AG09309 (cell line): ENCODE data around the gene NFIL3.
A peak's percentile ranks its signal among the peaks of the same experiment; 100 is the strongest.
"Not testable (repeated sequence)": the region's sequence is repeated elsewhere in the genome, so short reads cannot be mapped to it uniquely, and the experiment has no call there.

Experiments used
- DNase-seq: peaks from one replicate; pipeline ENCODE4 v3.0.0-alpha.2; 2010; ENCODE audit warnings: low read depth
- H3K4me3 ChIP-seq: 2 replicates; pipeline ENCODE4 v1.5.1; 2011; ENCODE audit warnings: mild to moderate bottlenecking, low read depth, low read length, moderate library complexity; ENCODE audit not compliant: control insufficient read depth
- TF ChIP-seq, protein P1 (sequence below): IDR thresholded peaks from 2 replicates; pipeline ENCODE4 v1.5.1; 2011; ENCODE audit warnings: mild to moderate bottlenecking, low read depth, low read length, inconsistent platforms; ENCODE audit not compliant: insufficient read depth, control insufficient read depth; ENCODE audit errors: missing control alignments

The NFIL3 gene

DNA sequence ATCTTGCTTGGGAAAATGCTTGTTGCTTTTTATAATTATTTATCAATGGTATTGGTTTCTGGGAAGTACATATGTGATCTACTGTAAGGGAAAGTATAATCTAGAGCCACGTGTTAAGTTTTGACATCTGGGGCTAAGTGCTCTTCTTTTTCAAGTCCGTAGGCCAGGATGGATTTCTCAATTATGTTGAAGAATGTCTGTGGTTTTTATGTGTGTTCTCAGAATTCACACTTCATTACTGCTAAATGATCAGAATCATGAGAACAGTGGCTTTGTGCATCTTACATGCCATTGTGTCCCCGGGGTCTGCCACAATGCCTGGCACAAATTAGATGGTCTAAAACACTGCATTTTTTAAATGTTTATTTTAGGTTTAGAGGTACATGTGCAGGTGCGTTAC lies 47.4 kb downstream of the NFIL3 start:
- TF ChIP-seq, protein P1, sequence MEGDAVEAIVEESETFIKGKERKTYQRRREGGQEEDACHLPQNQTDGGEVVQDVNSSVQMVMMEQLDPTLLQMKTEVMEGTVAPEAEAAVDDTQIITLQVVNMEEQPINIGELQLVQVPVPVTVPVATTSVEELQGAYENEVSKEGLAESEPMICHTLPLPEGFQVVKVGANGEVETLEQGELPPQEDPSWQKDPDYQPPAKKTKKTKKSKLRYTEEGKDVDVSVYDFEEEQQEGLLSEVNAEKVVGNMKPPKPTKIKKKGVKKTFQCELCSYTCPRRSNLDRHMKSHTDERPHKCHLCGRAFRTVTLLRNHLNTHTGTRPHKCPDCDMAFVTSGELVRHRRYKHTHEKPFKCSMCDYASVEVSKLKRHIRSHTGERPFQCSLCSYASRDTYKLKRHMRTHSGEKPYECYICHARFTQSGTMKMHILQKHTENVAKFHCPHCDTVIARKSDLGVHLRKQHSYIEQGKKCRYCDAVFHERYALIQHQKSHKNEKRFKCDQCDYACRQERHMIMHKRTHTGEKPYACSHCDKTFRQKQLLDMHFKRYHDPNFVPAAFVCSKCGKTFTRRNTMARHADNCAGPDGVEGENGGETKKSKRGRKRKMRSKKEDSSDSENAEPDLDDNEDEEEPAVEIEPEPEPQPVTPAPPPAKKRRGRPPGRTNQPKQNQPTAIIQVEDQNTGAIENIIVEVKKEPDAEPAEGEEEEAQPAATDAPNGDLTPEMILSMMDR, result no peak
- H3K4me3 ChIP-seq, result no peak overlapping the region
- DNase-seq, result no peak

DNA sequence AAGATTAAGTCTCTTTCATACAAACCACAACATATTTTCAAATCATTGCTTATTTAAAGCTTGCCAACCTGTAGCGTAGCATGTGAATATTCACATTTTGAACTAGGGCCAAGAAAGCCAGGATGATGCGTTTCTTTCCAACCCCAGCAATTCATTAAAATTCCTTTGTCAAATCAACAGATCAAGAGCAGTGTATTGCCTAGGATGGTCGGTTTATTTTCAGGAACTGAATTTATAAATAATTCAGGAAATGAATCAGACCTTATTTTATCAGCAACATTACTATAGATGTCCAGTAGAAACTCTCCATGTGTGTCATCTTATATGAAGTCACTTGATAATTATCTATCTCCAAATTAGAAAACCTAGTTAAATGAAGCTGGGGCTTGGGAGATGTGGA lies 48.7 kb downstream of the NFIL3 start:
- no peak overlapping the region for H3K4me3 ChIP-seq
- peak; percentile 91 for DNase-seq
- TF ChIP-seq, protein P1, result no peak

DNA sequence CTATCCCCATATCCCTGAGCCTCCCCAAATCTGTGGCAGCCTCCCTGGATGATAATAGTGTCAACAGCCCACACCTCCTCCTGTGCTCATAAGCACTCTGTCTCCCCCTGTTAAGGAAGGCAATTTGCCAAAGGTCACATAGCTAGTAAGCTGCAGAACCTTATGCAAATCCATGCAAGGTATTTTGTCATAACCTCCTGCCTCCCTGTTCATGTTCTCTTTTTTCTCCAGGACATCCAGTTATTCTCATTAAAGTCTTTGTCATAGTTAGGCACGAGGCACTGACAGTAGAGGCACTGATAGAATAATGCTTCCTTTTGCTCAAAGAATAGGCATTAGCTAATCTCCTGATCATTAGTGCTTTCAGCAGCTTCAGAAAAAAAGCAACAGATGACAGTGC lies 51.7 kb downstream of the NFIL3 start:
- H3K4me3 ChIP-seq, result no peak overlapping the region
- no peak for DNase-seq
- TF ChIP-seq, protein P1, result no peak

DNA sequence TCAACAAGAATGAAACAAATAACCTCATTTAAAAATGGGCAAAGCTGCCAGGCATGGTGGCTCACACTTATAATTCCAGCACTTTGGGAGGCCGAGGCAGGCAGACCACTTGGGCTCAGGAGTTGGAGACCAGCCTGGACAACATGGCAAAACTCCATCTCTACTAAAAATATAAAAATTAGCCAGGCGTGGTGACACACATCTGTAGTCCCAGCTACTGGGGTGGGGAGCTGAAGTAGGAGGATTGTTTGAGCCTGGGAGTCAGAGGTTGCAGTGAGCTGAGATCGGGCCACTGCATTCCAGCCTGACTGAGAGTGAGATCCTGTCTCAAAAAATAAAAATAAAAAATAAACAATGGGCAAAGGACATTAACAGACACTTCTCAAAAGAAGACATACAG lies 53.6 kb downstream of the NFIL3 start:
- not testable (repeated sequence) for H3K4me3 ChIP-seq, DNase-seq

DNA sequence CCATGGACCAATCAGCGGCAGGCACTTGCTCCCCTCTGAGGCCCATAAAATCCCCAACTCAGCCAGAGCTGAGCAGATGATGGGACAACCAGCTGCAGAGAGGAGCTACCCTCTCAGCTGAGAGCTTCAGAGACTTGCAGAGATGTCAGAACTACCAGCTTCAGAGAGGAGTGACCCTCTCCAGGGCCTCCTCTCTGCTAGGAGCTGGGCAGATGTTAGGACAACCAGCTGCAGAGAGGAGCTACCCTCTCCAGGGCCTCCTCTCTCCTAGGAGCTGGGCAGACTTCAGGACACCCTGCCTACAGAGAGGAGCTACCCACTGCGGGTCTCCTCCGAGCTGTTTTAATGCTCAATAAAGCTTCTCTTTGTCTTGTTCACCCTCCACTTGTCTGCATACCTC lies 58.9 kb downstream of the NFIL3 start:
- TF ChIP-seq, protein P1, result no peak

DNA sequence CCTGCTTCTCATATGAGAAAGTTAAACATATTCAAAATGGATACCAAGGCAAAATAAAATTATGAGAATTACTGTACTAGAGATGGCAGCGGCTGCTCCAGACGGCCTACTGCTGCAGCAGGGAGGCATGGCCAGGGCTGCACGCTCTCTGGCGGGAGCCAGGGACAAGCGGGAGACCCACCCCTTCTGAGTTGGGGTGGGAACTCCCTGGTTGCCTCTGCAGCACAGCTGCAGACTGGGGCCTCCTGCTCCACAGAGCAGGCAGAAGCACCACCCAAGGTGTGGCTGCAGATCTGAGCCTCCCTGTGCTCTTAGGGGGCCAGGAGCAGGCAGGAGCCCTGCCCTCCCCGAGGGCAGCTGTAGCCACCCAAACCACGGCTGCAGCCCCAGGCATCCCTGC lies 59.6 kb downstream of the NFIL3 start:
- H3K4me3 ChIP-seq, result no peak overlapping the region
- DNase-seq, result no peak
- TF ChIP-seq, protein P1, result no peak

More for the DNA sequence above, 58.9 kb downstream of the NFIL3 start:
- H3K4me3 ChIP-seq, result no peak overlapping the region
- DNase-seq, result no peak

DNA sequence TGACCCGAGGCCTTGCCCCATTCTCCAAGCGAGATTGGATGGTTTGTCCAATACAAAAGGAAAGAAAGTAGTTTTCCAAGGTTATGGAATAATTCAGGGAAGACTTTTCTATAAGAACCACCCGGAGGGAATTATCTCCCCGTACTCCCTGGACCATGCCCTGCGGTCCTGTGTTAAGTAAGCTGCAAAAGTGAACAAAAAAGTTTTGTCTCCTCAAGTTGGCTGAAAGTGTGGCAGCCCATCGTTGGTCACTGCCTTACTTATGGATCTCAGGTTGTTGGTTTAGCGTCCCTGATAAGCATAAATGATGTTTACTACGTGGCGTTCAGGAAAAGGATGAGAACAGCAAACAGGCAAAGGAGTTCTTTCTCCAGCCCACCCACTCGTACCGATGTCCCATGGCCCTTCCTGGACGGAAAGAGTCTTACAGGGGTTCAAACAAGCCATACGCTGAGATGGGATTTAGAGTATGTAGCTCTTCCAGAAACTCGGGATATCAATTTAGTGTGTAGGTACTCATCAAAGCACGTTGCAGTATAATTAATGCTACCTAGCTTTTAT lies 61.5 kb downstream of the NFIL3 start:
- TF ChIP-seq, protein P1, result no peak
- H3K4me3 ChIP-seq, result peak overlapping the region; percentile 16
- no peak for DNase-seq
